ENCODE data around the gene KCTD14. TPM values are rescaled to one million over a fixed set of nuclear protein-coding genes. Genes with fewer than 3 reads are reported as not detected.
"Not testable (repeated sequence)": the region's sequence is repeated elsewhere in the genome, so short reads cannot be mapped to it uniquely, and the experiment has no call there.

Gene KCTD14
- total RNA-seq, 4 donors from 2014 or later = 3.3 to 7.1 (median 5.9) TPM

GRCh38 chr11:77999446-78000030, 23.5 kb downstream of the KCTD14 start:
- Histone ChIP-seq H3K4me3 (no peak overlapping the region), H3K4me1 (no peaks in the 10 kb centered on the region), H3K27me3 (no peaks in the 10 kb centered on the region), H3K27ac (no peak overlapping the region), H3K9me3 (no peaks in the 10 kb centered on the region), H3K36me3 (no peaks in the 10 kb centered on the region)
- TF ChIP-seq POLR2A (IDR thresholded peaks at IDR 0.05) = no peak
- TF ChIP-seq, protein P1, sequence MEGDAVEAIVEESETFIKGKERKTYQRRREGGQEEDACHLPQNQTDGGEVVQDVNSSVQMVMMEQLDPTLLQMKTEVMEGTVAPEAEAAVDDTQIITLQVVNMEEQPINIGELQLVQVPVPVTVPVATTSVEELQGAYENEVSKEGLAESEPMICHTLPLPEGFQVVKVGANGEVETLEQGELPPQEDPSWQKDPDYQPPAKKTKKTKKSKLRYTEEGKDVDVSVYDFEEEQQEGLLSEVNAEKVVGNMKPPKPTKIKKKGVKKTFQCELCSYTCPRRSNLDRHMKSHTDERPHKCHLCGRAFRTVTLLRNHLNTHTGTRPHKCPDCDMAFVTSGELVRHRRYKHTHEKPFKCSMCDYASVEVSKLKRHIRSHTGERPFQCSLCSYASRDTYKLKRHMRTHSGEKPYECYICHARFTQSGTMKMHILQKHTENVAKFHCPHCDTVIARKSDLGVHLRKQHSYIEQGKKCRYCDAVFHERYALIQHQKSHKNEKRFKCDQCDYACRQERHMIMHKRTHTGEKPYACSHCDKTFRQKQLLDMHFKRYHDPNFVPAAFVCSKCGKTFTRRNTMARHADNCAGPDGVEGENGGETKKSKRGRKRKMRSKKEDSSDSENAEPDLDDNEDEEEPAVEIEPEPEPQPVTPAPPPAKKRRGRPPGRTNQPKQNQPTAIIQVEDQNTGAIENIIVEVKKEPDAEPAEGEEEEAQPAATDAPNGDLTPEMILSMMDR (IDR thresholded peaks at IDR 0.05) = no peak
- DNase-seq = no peak

GRCh38 chr11:77994434-77995362, 28.4 kb downstream of the KCTD14 start, which contains the start of gene INTS4:
Gene INTS4, minus strand, starts transcription at chr11:77994668. Its CDS starts 25 bp downstream, at chr11:77994643.
- Histone ChIP-seq H3K4me3 (peak within 1 kb of the TSS; percentile 47 to 96 (median 62)), H3K27me3 (no peaks in the 10 kb centered on the region), H3K9me3 (no peaks in the 10 kb centered on the region), H3K27ac (peak within 1 kb of the TSS; percentile 58 to 85 (median 78)), H3K4me1 (peaks cover 0 to 14% (median 4%) of the 10 kb centered on the region in 4 donors), H3K36me3 (peaks cover 0 to 6% (median 0%) of the 10 kb centered on the region in 3 donors)
- DNase-seq = peak; percentile 98 to 99 (median 99)
- peak; percentile 25 to 76 for TF ChIP-seq POLR2A (IDR thresholded peaks at IDR 0.05)
- TF ChIP-seq, protein P1 (IDR thresholded peaks at IDR 0.05) = no peak

DNA sequence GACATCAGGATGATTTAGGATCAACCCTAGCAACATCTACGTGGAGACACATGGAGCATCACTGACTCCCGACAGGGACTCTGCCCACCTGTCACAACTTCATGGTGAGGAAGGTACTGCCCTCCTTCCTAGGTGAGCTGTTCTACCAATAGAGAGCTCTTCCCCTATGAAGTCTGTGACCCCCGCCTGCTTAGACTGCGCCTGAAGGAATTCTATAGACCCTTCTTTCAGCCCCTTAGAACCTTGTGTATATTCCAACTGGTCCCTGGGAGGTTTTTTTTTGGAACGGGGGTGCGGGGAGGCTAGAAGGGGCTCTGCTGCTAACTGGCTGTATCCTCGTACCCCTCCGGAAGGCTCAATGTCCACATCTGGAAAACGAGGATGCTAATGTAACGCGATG, 29.2 kb downstream of the KCTD14 start:
- Histone ChIP-seq H3K27me3 (no peaks in the 10 kb centered on the region), H3K4me3 (peak overlapping the region; percentile 47 to 96 (median 62)), H3K36me3 (peaks cover 0 to 14% (median 0%) of the 10 kb centered on the region in 3 donors), H3K9me3 (no peaks in the 10 kb centered on the region), H3K4me1 (peaks cover 0 to 14% (median 4%) of the 10 kb centered on the region in 4 donors), H3K27ac (peak overlapping the region; percentile 58 to 85 (median 78))
- no peak for DNase-seq
- TF ChIP-seq, protein P1 (IDR thresholded peaks at IDR 0.05) = no peak
- TF ChIP-seq POLR2A (IDR thresholded peaks at IDR 0.05) = no peak

GRCh38 chr11:77990981-77991380, 32.1 kb downstream of the KCTD14 start:
- Histone ChIP-seq H3K27ac (no peak overlapping the region), H3K27me3 (no peaks in the 10 kb centered on the region), H3K4me3 (no peak overlapping the region), H3K36me3 (peaks cover 0 to 32% (median 0%) of the 10 kb centered on the region in 3 donors), H3K4me1 (peaks cover 0 to 14% (median 4%) of the 10 kb centered on the region in 4 donors), H3K9me3 (no peaks in the 10 kb centered on the region)
- no peak for DNase-seq
- TF ChIP-seq POLR2A (IDR thresholded peaks at IDR 0.05) = no peak
- TF ChIP-seq, protein P1 (IDR thresholded peaks at IDR 0.05) = no peak

GRCh38 chr11:77986456-77986855, 36.6 kb downstream of the KCTD14 start:
- not testable (repeated sequence) for H3K4me3 ChIP-seq, H3K27me3 ChIP-seq, H3K27ac ChIP-seq, DNase-seq, H3K9me3 ChIP-seq, H3K4me1 ChIP-seq
- peaks cover 0 to 32% (median 0%) of the 10 kb centered on the region in 3 donors for H3K36me3 ChIP-seq
